HG03460 (cell line): Measurements from ENCODE around the gene PIK3CD.
A peak's percentile ranks its signal among the peaks of the same experiment; 100 is the strongest.
"Not testable (repeated sequence)": the region's sequence is repeated elsewhere in the genome, so short reads cannot be mapped to it uniquely, and the experiment has no call there.

ENCODE experiments used
- ATAC-seq: cut with Tn5 transposase; IDR thresholded peaks from one replicate; pipeline ENCODE4 v1.9.1; 2021; ENCODE audit not compliant: unreplicated experiment

The PIK3CD gene

DNA sequence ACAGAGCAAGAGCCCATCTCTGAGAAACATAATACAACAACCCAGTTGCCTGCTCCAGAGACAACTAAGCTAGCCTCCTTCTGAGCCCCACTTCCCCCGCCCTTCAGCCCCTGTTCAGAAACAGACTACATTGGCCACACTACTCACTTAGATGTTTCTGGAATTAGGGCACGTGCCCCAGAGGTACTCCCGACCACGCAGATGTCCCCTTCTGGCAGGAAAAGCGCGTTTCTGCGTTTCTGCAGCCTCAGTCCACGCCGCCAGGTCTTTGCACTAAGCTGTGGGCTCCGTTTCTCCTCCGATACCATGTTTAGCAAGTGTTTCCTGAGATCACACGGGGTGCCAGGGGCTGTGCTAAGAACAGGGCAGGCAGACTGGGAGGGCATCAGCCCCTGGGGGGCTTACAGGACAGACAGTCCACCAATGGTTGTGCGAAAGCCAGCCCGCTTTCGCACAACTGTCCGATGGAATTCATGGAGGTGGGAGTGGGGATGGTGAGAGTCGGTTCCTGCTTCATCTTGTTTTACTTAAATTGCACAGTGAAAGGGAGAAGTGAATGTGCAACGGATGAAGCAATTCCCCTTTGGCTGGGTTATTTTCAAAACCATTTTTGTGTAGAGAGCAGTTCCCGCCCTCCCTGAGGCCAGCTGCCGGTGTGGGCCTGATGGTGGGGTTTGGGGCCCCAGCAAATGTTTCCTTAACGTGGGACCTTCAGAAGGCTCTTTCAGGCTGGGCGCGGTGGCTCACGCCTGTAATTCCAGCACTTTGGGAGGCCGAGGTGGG lies 2.7 kb downstream of the PIK3CD start:
- ATAC-seq: no peak

DNA sequence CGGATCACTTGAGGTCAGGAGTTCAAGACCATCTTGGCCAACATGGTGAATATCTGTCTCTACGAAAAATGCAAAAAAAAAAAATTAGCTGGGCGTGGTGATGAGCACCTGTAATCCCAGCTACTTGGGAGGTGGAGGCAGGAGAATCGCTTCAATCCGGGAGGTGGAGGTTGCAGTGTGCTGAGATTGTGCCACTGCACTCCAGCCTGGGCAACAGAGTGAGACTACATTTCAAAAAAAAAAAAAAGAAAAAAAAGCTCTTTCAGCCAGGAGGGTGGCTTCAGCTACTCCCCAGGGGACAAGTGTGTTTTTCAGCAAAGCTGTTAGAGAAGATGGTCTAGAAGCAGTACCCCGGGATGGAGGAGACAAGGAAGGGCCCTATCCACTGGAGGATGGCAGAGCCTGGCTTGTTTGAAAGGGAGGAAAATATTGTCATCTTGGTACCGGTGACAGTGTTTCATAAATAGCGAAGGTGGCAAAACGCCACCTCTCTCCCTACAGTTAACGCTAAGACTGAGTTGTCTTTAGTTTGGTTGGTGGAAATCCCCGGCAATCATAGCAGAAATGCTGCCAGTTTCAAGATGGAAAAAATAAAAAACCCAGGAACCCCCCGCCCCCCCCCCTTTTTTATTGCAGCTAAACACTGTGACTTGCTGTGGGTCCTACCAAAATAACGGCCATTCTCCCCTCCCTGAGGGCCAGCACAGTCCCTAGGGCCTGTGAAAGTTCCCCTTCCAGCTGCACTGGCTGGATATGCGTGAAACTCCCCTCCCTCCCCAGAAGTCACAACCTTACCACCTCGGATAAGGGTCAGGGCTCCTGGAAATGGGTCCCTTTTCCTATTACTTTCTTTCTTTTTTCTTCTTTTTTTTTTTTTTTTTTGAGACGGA lies 3.5 kb downstream of the PIK3CD start:
- ATAC-seq: no peak

DNA sequence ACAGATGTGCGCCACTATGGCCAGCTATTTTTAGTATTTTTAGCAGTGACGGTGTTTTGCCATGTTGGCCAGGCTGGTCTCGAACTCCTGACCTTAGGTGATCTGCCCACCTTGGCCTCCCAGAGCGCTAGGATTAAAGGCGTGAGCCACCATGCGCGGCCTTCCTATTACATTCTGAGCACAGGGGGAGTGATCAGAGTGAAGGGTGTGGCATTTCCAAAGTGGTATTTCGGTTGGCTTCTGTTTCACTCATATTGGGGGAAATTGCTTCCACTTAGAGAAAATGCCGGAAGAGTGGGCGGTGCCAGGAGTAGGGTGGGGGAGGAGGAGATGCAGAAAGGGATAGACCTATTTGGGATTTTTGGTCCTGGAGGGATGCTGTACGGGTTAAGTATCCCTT lies 4.3 kb downstream of the PIK3CD start:
- no peak for ATAC-seq

- no peak for ATAC-seq
Measured at GRCh38 chr1:9657521-9658032, 6.0 kb downstream of the PIK3CD start.

- ATAC-seq: no peak
Measured at GRCh38 chr1:9658199-9658598, 6.7 kb downstream of the PIK3CD start.

GRCh38 chr1:9659328-9659727 lies 7.8 kb downstream of the PIK3CD start:
- no peak for ATAC-seq

- no peak for ATAC-seq
Measured at GRCh38 chr1:9663257-9663656, 11.7 kb downstream of the PIK3CD start.

DNA sequence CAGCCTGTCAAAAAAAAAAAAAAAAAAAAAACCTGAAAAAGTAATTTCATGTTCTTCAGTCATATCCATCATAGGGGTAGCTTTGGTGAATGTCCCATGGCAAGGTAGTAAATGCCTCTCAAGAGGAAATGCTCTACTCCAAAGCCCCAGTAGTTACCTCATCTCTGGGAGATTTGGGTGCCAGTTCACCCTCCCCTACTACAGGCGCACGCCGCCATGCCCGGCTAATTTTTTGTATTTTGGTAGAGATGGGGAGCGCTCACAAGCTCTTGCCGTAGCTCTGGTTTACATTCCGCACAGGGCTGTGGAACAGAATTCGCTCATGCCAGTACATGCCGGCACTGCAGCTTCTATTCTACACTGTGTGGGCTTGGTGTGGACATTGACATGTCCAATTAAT lies 13.7 kb downstream of the PIK3CD start:
- no peak for ATAC-seq

DNA sequence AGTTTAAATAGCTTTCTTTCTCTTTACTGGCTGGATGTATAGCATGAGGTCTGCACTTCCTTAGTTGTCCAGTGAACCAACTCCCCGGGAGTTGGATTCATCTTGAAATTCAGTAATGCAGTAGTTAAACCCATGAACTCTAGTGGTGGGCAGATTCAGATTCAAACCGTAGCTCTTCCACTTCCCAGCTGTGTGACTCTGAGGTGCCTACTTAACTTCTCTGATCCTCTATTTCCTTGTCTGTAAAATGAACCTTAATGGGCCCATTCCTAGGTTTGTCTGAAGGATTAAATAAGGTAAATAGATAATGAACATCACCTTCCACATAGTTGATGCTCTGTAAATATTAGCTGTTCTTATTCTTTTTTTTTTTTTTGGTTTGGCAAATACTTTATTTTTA lies 16.5 kb downstream of the PIK3CD start:
- ATAC-seq: no peak

DNA sequence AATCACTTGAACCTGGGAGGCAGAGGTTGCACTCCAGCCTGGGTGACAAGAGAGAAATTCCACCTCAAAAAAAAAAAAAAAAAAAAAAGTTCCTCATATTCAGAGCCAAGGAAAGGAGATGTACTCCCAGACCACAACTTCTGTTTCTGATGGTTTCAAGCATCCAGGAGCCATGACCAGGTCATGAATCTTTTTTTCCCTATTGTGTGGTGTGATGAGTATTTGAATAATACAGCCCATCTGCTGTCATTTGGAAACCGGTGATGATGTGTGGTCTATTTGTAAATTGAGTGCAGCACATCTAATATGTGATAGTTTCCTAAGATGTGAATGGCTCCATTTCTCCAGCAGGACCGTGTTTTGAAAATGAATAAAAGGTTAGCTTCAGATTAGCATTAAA lies 18.6 kb downstream of the PIK3CD start:
- no peak for ATAC-seq

DNA sequence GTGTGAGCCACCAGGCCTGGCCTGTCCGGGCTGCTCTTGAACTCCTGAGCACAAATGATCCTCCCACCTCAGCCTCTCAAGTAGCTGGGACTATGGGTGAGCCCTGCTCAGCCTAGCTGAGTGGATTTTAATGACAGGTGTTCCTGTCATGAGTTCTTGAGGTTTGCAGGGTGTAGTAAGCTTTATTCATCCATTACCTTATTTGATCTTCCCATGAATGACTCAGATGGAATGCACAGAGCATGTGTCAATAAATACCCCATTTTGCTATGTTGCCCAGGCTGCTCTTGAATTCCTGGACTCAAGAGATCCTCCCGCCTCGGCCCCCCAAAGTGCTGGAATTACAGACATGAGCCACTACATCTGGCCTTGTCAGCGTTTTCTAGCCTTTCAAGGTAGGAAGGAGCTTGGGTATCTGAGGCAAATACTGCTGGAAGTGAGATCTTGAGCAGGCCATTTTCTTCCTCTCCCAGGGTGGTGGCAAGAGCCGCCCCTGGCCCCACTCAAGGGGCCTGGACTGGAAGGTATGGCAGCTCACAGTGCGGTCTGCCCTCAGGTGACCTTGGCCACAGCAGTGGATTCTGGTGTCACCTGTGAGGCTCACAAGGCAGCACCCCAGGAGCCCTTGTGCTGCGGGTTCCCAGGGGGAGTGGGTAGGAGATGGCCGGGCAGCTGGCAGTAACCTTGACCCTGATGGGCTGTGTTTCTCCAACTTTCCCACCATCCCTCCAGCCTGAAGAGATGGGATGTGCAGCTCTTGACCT lies 20.0 kb downstream of the PIK3CD start:
- no peak for ATAC-seq

- ATAC-seq: no peak
Measured at GRCh38 chr1:9672444-9672843, 20.9 kb downstream of the PIK3CD start.

DNA sequence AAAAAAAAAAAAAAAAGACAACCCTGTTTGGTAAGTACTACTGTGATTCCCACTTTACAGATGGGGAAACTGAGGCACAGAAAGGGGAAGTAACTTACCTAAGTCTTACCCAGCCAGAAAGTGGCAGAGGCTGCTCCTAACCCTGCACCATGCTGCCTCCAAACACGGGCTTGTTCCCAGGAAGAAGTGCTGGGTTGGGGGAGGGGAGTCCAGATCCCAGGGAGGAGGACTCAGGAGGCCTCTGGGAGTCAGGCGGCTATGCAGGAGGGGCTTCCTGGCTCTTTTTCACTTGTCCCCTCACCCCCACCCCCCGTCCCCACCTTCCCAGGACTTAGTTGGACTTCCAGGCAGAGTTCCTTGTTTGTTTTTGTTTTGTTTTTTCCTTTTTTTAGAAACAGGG lies 23.9 kb downstream of the PIK3CD start:
- no peak for ATAC-seq

DNA sequence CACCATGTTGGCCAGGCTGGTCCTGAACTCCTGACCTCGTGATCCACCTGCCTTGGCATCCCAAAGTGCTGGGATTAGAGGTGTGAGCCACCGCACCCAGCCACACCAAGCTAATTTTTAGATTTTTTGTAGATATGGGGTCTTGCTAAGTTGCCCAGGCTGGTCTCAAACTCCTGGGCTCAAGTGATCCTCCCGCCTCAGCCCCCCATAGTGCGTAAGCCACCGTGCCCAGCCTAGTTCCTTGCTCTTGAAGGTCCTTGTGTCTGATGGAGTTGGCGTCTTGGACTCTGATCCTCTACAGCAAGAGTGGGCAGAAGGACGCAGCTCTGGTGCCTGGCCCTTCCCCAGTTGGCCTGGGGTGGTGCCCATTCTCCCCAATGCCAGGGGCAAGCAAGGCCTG lies 24.6 kb downstream of the PIK3CD start:
- ATAC-seq: not testable (repeated sequence)

DNA sequence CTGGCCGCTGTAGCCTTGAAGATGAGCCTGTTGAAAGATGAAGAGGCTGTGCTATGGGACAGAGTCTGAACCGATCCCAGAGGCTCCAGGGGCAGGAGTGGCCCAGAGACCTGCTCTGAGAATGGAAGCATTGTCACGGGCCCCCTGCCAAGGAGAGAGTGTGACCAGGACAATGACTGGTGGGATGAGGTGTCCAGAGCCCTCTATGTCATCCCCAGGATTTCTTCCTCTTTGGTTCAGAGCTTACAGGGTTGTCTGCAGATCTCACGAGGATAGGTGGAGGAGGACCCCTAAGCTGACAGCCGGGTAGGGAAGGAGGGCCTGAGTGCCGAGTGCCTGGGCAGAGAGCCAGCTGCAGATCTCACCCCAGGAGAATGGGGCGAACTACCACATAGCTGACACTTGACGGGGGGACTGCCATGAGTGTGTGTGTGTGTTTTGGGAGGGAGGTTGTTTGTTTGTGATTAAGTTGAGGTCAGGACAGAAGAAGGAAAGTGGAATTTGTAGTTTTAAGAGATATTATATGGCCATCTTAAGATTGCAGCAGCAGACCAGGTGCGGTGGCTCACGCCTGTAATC lies 25.4 kb downstream of the PIK3CD start:
- no peak for ATAC-seq

GRCh38 chr1:9680091-9680490 lies 28.6 kb downstream of the PIK3CD start:
- ATAC-seq: no peak

- no peak for ATAC-seq
Measured at GRCh38 chr1:9680828-9681227, 29.3 kb downstream of the PIK3CD start.

DNA sequence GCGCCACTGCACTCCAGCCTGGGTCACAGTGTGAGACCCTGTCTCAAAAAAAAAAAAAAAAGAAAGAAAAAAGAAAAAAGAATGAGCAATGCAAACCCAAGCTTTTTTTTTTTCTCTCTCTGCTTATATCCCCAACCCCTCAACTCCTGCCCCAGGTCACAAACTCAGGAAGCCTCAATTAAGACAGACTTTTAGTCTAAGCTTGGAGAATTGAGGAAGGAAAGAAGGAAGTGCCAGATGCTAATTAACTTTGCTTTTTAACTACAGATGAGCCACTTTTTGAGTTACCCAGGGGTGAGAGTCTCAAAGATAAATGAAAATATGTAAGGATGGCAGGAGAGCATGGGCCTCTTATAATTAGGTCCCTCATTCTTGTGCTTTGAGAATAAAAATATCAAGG lies 33.3 kb downstream of the PIK3CD start:
- ATAC-seq: no peak

DNA sequence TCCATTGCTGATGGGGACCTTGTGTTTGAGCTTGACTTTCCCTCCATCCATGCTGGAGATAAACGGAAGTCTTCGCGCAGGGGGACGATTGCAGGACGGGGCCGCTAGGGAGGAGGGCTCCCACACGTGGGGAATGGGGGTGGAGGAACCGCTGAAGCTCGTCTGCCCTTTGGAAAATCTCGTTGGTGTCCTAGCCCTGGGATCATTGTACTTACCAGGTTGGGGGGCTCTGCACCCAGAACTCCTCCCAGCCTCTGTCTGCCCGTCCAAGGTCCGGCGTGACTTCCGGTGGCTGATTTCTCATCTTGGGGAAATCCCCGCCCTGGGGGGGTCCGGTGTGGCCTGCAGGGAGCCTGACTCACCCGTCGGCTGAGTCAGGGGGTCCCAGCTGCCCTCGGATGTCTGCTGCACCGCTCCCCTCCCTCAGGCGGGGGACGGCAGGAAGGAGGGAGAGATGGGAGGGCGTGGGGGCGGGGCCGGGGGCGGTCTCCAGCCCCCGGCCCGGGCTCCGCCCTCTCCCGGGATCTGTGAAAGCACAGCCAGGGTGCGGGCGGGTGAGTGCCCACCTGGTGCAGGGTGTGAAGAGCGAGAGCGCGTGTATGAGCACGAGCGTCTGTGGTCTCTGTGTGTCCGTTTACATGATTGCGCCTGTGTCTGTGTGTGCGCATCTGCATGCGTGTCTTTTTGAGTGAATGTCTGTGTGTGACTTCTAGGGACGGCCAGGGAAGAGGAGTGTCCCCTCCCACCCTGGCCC lies 35.8 kb downstream of the PIK3CD start:
- peak; percentile 32 for ATAC-seq

GRCh38 chr1:9687874-9688582 lies 36.5 kb downstream of the PIK3CD start:
- ATAC-seq: no peak
